Stimulated activated CD4-positive, alpha-beta T cell treated with anti-CD3 and anti-CD28 coated beads, Interleukin-4, amount 100 ng/mL, for 4 hours (primary cell): ENCODE results near the gene PSEN2.
"Not testable (repeated sequence)": the region's sequence is repeated elsewhere in the genome, so short reads cannot be mapped to it uniquely, and the experiment has no call there.

Source experiments
- DNase-seq, 2 experiments: peaks; one replicate each; pipeline ENCODE4 v3.0.0-alpha.2; 2020

Gene PSEN2

GRCh38 chr1:226870401-226871279 lies at the start of gene PSEN2:
PSEN2 (plus strand) TSS chr1:226870616; CDS start chr1:226881908, 11,292 bp downstream.
- peak; percentile 23 to 66 for DNase-seq

GRCh38 chr1:226820941-226821718 lies 49.3 kb upstream of the PSEN2 start:
- DNase-seq, result no peak

- no peak for DNase-seq
Observed at GRCh38 chr1:226821719-226822085, 48.7 kb upstream of the PSEN2 start.

GRCh38 chr1:226823643-226824042 lies 46.8 kb upstream of the PSEN2 start:
- DNase-seq, result no peak

- no peak for DNase-seq
Observed at GRCh38 chr1:226825037-226825745, 45.2 kb upstream of the PSEN2 start.

GRCh38 chr1:226825746-226826100 lies 44.7 kb upstream of the PSEN2 start:
- no peak for DNase-seq

GRCh38 chr1:226826479-226827261 lies 43.7 kb upstream of the PSEN2 start:
- no peak for DNase-seq

GRCh38 chr1:226827458-226827857 lies 43.0 kb upstream of the PSEN2 start:
- DNase-seq, result peak in 1 of 2 experiments; percentile 16

- peak; percentile 89 to 95 for DNase-seq
Observed at GRCh38 chr1:226827968-226828513, 42.4 kb upstream of the PSEN2 start.

- no peak for DNase-seq
Observed at GRCh38 chr1:226829105-226829504, 41.3 kb upstream of the PSEN2 start.

- no peak for DNase-seq
Observed at GRCh38 chr1:226831953-226832352, 38.5 kb upstream of the PSEN2 start.

- no peak for DNase-seq
Observed at GRCh38 chr1:226832613-226833012, 37.8 kb upstream of the PSEN2 start.

GRCh38 chr1:226834179-226834578 lies 36.2 kb upstream of the PSEN2 start:
- not testable (repeated sequence) for DNase-seq

- not testable (repeated sequence) for DNase-seq
Observed at GRCh38 chr1:226835396-226835795, 35.0 kb upstream of the PSEN2 start.

- not testable (repeated sequence) for DNase-seq
Observed at GRCh38 chr1:226837966-226838365, 32.5 kb upstream of the PSEN2 start.

GRCh38 chr1:226838456-226838855 lies 32.0 kb upstream of the PSEN2 start:
- no peak for DNase-seq

GRCh38 chr1:226845624-226846023 lies 24.8 kb upstream of the PSEN2 start:
- no peak for DNase-seq

GRCh38 chr1:226846786-226847185 lies 23.6 kb upstream of the PSEN2 start:
- no peak for DNase-seq

- DNase-seq, result not testable (repeated sequence)
Observed at GRCh38 chr1:226854548-226854947, 15.9 kb upstream of the PSEN2 start.

GRCh38 chr1:226862890-226863289 lies 7.5 kb upstream of the PSEN2 start:
- no peak for DNase-seq

GRCh38 chr1:226863446-226863845 lies 7.0 kb upstream of the PSEN2 start:
- no peak for DNase-seq

GRCh38 chr1:226864311-226864710 lies 6.1 kb upstream of the PSEN2 start:
- DNase-seq, result no peak
